Sigmoid colon (tissue), 7 donors: ENCODE results near the gene APBA1. TPM values are rescaled to one million over a fixed set of nuclear protein-coding genes. Genes with fewer than 3 reads are reported as not detected.

ENCODE experiments used
- DNase-seq: peaks from one replicate; pipeline ENCODE4 v3.0.0-alpha.2; 2019
- H3K27ac ChIP-seq, 4 donors: fragments of 200-600 bp; sonication (generic); one replicate each; pipeline ENCODE4 v1.5.1; 2016 to 2019; ENCODE audit warnings: mild to moderate bottlenecking in 1 of 4
- H3K27me3 ChIP-seq, 3 donors: fragments of 200-600 bp; sonication (generic); one replicate each; pipeline ENCODE4 v1.5.1; 2019; ENCODE audit warnings: mild to moderate bottlenecking in 1 of 3
- H3K36me3 ChIP-seq, 4 donors: fragments of 200-600 bp; sonication (generic); one replicate each; pipeline ENCODE4 v1.5.1; 2016 to 2019
- H3K4me1 ChIP-seq, 4 donors: fragments of 200-600 bp; sonication (generic); one replicate each; pipeline ENCODE4 v1.5.1; 2017 to 2019
- H3K4me3 ChIP-seq, 4 donors: fragments of 200-600 bp; sonication (generic); one replicate each; pipeline ENCODE4 v1.5.1; 2017 to 2019; ENCODE audit warnings: mild to moderate bottlenecking in 2 of 4, moderate library complexity in 1 of 4
- H3K9me3 ChIP-seq, 4 donors: fragments of 200-600 bp in 3 of 4; sonication (generic) in 3 of 4; one replicate each; pipeline versions ENCODE4 v1.5.1 to v1.6.1; 2013 to 2019
- CTCF ChIP-seq, 4 experiments: fragments of 450-650 bp in 3 of 4; fragments of 200-600 bp in 1 of 4; IDR thresholded peaks; one replicate each; pipeline ENCODE4 v1.5.1; 2016 to 2019; ENCODE audit warnings: antibody characterized with exemption in 4 of 4, mild to moderate bottlenecking in 3 of 4, moderate library complexity in 2 of 4
- EP300 ChIP-seq, 4 donors: sonication (generic); formaldehyde crosslinking; IDR thresholded peaks; one replicate each; pipeline ENCODE4 v1.6.1; 2017; ENCODE audit warnings: antibody characterized with exemption in 4 of 4
- POLR2A ChIP-seq, 2 donors: fragments of 450-650 bp; IDR thresholded peaks; one replicate each; pipeline ENCODE4 v1.6.1; 2016; ENCODE audit warnings: antibody characterized with exemption in 2 of 2, mild to moderate bottlenecking in 2 of 2, moderate library complexity in 2 of 2
- POLR2AphosphoS5 ChIP-seq, 4 donors: sonication (generic); formaldehyde crosslinking; IDR thresholded peaks; one replicate each; pipeline ENCODE4 v1.6.1; 2017; ENCODE audit warnings: antibody characterized with exemption in 4 of 4
- WGBS, 2 donors: extraction: QIAGEN DNeasy Blood & Tissue Kit; methylation state at CpG; one replicate each; pipeline ENCODE4 v1.1.7; 2013; 5-methylcytosine and 5-hydroxymethylcytosine counted together
- intact Hi-C: fragments of 100-400 bp; cut with DNase I; formaldehyde crosslinking; loops from one replicate; pipeline ENCODE4 v1.15.1; 2023
- polyA plus RNA-seq, 3 donors: library from polyadenylated mRNA; stranded (reverse); fragments of 200-250 nt; gene quantifications; one replicate each; pipeline ENCODE4 v1.2.3, GENCODE V29; 2013
- total RNA-seq, 4 donors: library from RNA; depleted of rRNA; stranded (reverse); fragments of >200 nt; gene quantifications; one replicate each; pipeline ENCODE4 v1.1.0, GENCODE V29; 2016
- donor health status: healthy with polysubstance abuse.
- donor health status: Bipolar disorder and iron deficiency.
- donor health status: healthy.

Gene APBA1
- total and polyA plus RNA-seq, 7 donors, result 1.7 to 6.7 (median 4.2) TPM

- Histone ChIP-seq H3K9me3 (no peaks in the 10 kb centered on the region), H3K27me3 (no peaks in the 10 kb centered on the region), H3K27ac (no peak overlapping the region), H3K36me3 (no peaks in the 10 kb centered on the region), H3K4me1 (no peaks in the 10 kb centered on the region), H3K4me3 (no peak overlapping the region)
- WGBS, 2 donors, result 86 to 97% methylated on average over 3 of the region's 3 CpGs
- no peak for TF ChIP-seq POLR2AphosphoS5 (IDR thresholded peaks at IDR 0.05)
- TF ChIP-seq EP300 (IDR thresholded peaks at IDR 0.05), result no peak
- TF ChIP-seq POLR2A (IDR thresholded peaks at IDR 0.05), result no peak
- no peak for TF ChIP-seq CTCF (IDR thresholded peaks at IDR 0.05)
- intact Hi-C loops, result no loop called here
- no peak for DNase-seq
These were observed 185.7 kb downstream of the APBA1 start for GRCh38 chr9:69486498-69486897.

- no peak for DNase-seq
- Histone ChIP-seq H3K4me3 (no peak overlapping the region), H3K36me3 (no peaks in the 10 kb centered on the region), H3K27ac (no peak overlapping the region), H3K9me3 (no peaks in the 10 kb centered on the region), H3K4me1 (no peaks in the 10 kb centered on the region), H3K27me3 (no peaks in the 10 kb centered on the region)
- intact Hi-C loops, result no loop called here
- TF ChIP-seq POLR2AphosphoS5 (IDR thresholded peaks at IDR 0.05), result no peak
- TF ChIP-seq EP300 (IDR thresholded peaks at IDR 0.05), result no peak
- TF ChIP-seq CTCF (IDR thresholded peaks at IDR 0.05), result no peak
- TF ChIP-seq POLR2A (IDR thresholded peaks at IDR 0.05), result no peak
- WGBS, 2 donors, result 34 to 58% methylated on average over 4 of the region's 4 CpGs
These were observed 186.7 kb downstream of the APBA1 start for GRCh38 chr9:69485466-69485865.

- no peaks in the 10 kb centered on the region for H3K36me3 ChIP-seq
- intact Hi-C loops, result no loop called here
- H3K27ac ChIP-seq, result no peak overlapping the region
- WGBS, 2 donors, result 70 to 94% methylated on average over 2 of the region's 2 CpGs
- TF ChIP-seq POLR2A (IDR thresholded peaks at IDR 0.05), result no peak
- TF ChIP-seq POLR2AphosphoS5 (IDR thresholded peaks at IDR 0.05), result no peak
- no peak for TF ChIP-seq CTCF (IDR thresholded peaks at IDR 0.05)
- no peak for TF ChIP-seq EP300 (IDR thresholded peaks at IDR 0.05)
- no peak overlapping the region for H3K4me3 ChIP-seq
- no peak for DNase-seq
- no peaks in the 10 kb centered on the region for H3K4me1 ChIP-seq
- no peaks in the 10 kb centered on the region for H3K9me3 ChIP-seq
- no peaks in the 10 kb centered on the region for H3K27me3 ChIP-seq
These were observed 188.2 kb downstream of the APBA1 start for GRCh38 chr9:69483886-69484422.

GRCh38 chr9:69476797-69477196, 195.4 kb downstream of the APBA1 start:
- no peak overlapping the region for H3K27ac ChIP-seq
- no peaks in the 10 kb centered on the region for H3K9me3 ChIP-seq
- H3K4me1 ChIP-seq, result peaks cover 0 to 8% (median 2%) of the 10 kb centered on the region in 4 donors
- TF ChIP-seq CTCF (IDR thresholded peaks at IDR 0.05) (no peak), POLR2AphosphoS5 (IDR thresholded peaks at IDR 0.05) (no peak), POLR2A (IDR thresholded peaks at IDR 0.05) (no peak), EP300 (IDR thresholded peaks at IDR 0.05) (no peak)
- no peak overlapping the region for H3K4me3 ChIP-seq
- H3K27me3 ChIP-seq, result no peaks in the 10 kb centered on the region
- no peaks in the 10 kb centered on the region for H3K36me3 ChIP-seq
- WGBS, 2 donors, result 28 to 87% methylated on average over 7 of the region's 7 CpGs
- DNase-seq, result no peak
- intact Hi-C loops, result no loop called here

GRCh38 chr9:69476016-69476415, 196.2 kb downstream of the APBA1 start:
- H3K36me3 ChIP-seq, result no peaks in the 10 kb centered on the region
- TF ChIP-seq EP300 (IDR thresholded peaks at IDR 0.05) (no peak), CTCF (IDR thresholded peaks at IDR 0.05) (no peak), POLR2AphosphoS5 (IDR thresholded peaks at IDR 0.05) (no peak), POLR2A (IDR thresholded peaks at IDR 0.05) (no peak)
- peak overlapping the region in 1 of 4 donors; percentile 20 for H3K27ac ChIP-seq
- H3K9me3 ChIP-seq, result no peaks in the 10 kb centered on the region
- intact Hi-C loops, result no loop called here
- no peak for DNase-seq
- peaks cover 0 to 8% (median 2%) of the 10 kb centered on the region in 4 donors for H3K4me1 ChIP-seq
- WGBS, 2 donors, result 45 to 88% methylated on average over 6 of the region's 6 CpGs
- no peaks in the 10 kb centered on the region for H3K27me3 ChIP-seq
- H3K4me3 ChIP-seq, result no peak overlapping the region
